Measurements from ENCODE around the gene ADAM33.

The ADAM33 gene

DNA sequence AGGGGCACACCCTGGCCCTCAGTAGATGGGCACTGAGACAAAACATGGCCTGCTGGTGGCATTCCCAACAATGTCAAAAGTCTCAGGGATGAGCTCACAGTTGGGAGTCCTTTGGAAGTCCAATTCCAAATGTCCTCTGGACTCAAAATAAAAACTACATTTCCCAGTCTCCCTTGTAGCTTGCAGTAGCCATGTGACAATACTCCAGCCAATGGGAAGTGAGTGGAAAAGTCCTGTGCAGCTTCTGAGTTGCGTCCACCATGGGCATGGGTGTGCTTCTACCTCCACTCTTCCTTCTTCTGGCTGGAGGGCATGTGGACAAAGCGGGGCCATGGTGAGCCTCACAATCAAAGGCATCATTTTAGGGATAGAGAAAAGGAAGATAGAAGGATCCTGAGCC lies 5.8 kb upstream of the ADAM33 start:
- H3K9me2 ChIP-seq (replicated peaks; ENCODE audit: insufficient read depth, low read length), result no peaks in the 10 kb centered on the region
- no peaks in the 10 kb centered on the region for H3K36me3 ChIP-seq (replicated peaks; ENCODE audit: insufficient read depth, low read length)
- H3K9ac ChIP-seq (ENCODE audit: low read length), result no peak overlapping the region
- TF ChIP-seq, protein P1, sequence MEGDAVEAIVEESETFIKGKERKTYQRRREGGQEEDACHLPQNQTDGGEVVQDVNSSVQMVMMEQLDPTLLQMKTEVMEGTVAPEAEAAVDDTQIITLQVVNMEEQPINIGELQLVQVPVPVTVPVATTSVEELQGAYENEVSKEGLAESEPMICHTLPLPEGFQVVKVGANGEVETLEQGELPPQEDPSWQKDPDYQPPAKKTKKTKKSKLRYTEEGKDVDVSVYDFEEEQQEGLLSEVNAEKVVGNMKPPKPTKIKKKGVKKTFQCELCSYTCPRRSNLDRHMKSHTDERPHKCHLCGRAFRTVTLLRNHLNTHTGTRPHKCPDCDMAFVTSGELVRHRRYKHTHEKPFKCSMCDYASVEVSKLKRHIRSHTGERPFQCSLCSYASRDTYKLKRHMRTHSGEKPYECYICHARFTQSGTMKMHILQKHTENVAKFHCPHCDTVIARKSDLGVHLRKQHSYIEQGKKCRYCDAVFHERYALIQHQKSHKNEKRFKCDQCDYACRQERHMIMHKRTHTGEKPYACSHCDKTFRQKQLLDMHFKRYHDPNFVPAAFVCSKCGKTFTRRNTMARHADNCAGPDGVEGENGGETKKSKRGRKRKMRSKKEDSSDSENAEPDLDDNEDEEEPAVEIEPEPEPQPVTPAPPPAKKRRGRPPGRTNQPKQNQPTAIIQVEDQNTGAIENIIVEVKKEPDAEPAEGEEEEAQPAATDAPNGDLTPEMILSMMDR (IDR thresholded peaks at IDR 0.05; ENCODE audit: low read length), result no peak
- TF ChIP-seq EZH2 (optimal IDR thresholded peaks at IDR 0.05; ENCODE audit: low read depth, low read length) (no peak), EZH2phosphoT487 (IDR thresholded peaks at IDR 0.05; ENCODE audit: low read length) (no peak)
- peaks cover 18% of the 10 kb centered on the region for H3K27me3 ChIP-seq (replicated peaks; ENCODE audit: insufficient read depth, low read length)
- no peak overlapping the region for H3K4me3 ChIP-seq (ENCODE audit: low read length)
- no peak overlapping the region for H3K27ac ChIP-seq (ENCODE audit: low read length)
- H3K4me2 ChIP-seq (ENCODE audit: low read depth, low read length), result no peak overlapping the region
- no peaks in the 10 kb centered on the region for H3K4me1 ChIP-seq (ENCODE audit: low read length)
- DNase-seq, result no peak
- no peaks in the 10 kb centered on the region for H3K9me3 ChIP-seq (replicated peaks; ENCODE audit: insufficient read depth, low read length)
- no peaks in the 10 kb centered on the region for H4K20me1 ChIP-seq (ENCODE audit: insufficient read depth, low read length)
- H3K79me2 ChIP-seq (ENCODE audit: low read length), result no peaks in the 10 kb centered on the region
- H2AFZ ChIP-seq (ENCODE audit: low read length), result no peak overlapping the region
- H3F3A ChIP-seq (ENCODE audit: insufficient read depth, low read length), result no peaks in the 10 kb centered on the region

DNA sequence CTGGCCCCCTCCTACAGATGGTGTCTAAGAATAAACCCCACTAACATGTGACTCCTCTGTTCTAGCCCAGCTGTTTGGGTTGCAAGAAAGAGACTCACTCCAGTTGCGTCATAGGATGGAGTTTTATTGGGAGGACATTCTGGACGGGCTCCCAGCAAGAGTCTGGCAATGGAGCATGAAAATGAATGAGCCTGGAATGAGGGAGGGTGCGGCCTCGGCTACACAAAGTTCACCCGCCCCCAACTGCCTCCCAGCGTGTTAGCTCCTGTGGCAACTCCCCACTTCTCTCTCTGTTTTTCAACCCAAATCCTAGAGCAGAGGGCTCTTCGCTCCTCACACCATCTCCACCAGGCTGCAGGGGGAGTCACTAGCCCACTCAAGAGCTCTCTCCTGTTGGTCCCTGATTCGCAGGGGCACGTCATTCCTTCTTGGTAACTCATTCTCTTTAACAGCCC lies 5.1 kb upstream of the ADAM33 start:
- Histone ChIP-seq H3K9me3 (replicated peaks; ENCODE audit: insufficient read depth, low read length) (no peaks in the 10 kb centered on the region), H3K9me2 (replicated peaks; ENCODE audit: insufficient read depth, low read length) (no peaks in the 10 kb centered on the region), H4K20me1 (ENCODE audit: insufficient read depth, low read length) (no peaks in the 10 kb centered on the region), H3K79me2 (ENCODE audit: low read length) (no peaks in the 10 kb centered on the region), H3K9ac (ENCODE audit: low read length) (no peak overlapping the region), H3K27me3 (replicated peaks; ENCODE audit: insufficient read depth, low read length) (peaks cover 25% of the 10 kb centered on the region), H3K27ac (ENCODE audit: low read length) (no peak overlapping the region), H3K4me3 (ENCODE audit: low read length) (no peak overlapping the region), H3K36me3 (replicated peaks; ENCODE audit: insufficient read depth, low read length) (no peaks in the 10 kb centered on the region), H3K4me1 (ENCODE audit: low read length) (no peaks in the 10 kb centered on the region), H3K4me2 (ENCODE audit: low read depth, low read length) (no peak overlapping the region), H3F3A (ENCODE audit: insufficient read depth, low read length) (no peaks in the 10 kb centered on the region), H2AFZ (ENCODE audit: low read length) (no peak overlapping the region)
- TF ChIP-seq, protein P1 (IDR thresholded peaks at IDR 0.05; ENCODE audit: low read length), result no peak
- TF ChIP-seq EZH2 (optimal IDR thresholded peaks at IDR 0.05; ENCODE audit: low read depth, low read length), result no peak
- no peak for TF ChIP-seq EZH2phosphoT487 (IDR thresholded peaks at IDR 0.05; ENCODE audit: low read length)
- no peak for DNase-seq

DNA sequence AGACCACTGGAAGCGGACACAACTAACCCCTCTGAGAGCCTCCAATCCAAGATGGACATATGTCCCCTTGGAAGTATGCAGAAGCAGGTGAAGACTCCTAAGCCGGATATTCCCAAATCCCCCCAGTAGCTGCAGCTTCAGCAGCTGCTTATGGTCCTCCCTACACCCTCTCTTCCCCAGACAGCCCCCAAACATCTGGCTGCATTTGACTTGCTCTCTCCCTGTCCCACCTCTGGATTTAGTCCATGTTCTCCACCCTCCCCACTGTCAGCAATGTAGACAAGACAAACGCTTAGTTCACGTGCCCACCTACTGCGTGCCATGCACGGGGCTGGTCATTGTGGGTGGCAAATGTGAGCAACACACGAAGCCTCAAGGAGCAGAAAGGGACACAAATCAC lies 4.6 kb upstream of the ADAM33 start:
- Histone ChIP-seq H3K4me1 (ENCODE audit: low read length) (no peaks in the 10 kb centered on the region), H3K27me3 (replicated peaks; ENCODE audit: insufficient read depth, low read length) (peaks cover 29% of the 10 kb centered on the region), H3K79me2 (ENCODE audit: low read length) (no peaks in the 10 kb centered on the region), H3K9ac (ENCODE audit: low read length) (no peak overlapping the region), H3K9me3 (replicated peaks; ENCODE audit: insufficient read depth, low read length) (no peaks in the 10 kb centered on the region), H3K27ac (ENCODE audit: low read length) (no peak overlapping the region), H4K20me1 (ENCODE audit: insufficient read depth, low read length) (no peaks in the 10 kb centered on the region), H3K36me3 (replicated peaks; ENCODE audit: insufficient read depth, low read length) (no peaks in the 10 kb centered on the region), H3K9me2 (replicated peaks; ENCODE audit: insufficient read depth, low read length) (no peaks in the 10 kb centered on the region), H3K4me2 (ENCODE audit: low read depth, low read length) (no peak overlapping the region), H3F3A (ENCODE audit: insufficient read depth, low read length) (no peaks in the 10 kb centered on the region), H3K4me3 (ENCODE audit: low read length) (no peak overlapping the region), H2AFZ (ENCODE audit: low read length) (no peak overlapping the region)
- DNase-seq, result no peak
- no peak for TF ChIP-seq EZH2 (optimal IDR thresholded peaks at IDR 0.05; ENCODE audit: low read depth, low read length)

DNA sequence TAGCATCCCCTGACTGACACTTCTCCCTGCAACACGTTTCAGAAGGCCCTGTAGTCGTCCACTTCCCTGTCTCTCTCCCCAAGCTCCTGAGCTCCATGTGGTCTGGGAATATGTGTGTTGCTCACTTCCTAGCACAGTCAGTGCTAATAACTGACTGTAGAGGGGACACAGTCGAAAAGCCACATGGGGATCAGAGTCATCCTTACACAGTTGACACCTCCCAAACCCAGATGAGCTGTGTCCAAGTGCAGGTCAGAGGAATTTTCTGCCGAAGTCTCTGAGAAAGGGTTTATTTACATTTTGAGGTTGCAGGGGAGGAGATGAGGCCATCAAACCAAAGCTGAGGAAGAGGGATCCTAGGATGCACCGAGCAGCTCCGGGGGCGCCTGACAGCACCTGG lies 3.5 kb upstream of the ADAM33 start:
- no peaks in the 10 kb centered on the region for H3K9me2 ChIP-seq (replicated peaks; ENCODE audit: insufficient read depth, low read length)
- H3K79me2 ChIP-seq (ENCODE audit: low read length), result no peaks in the 10 kb centered on the region
- H2AFZ ChIP-seq (ENCODE audit: low read length), result no peak overlapping the region
- no peaks in the 10 kb centered on the region for H3K36me3 ChIP-seq (replicated peaks; ENCODE audit: insufficient read depth, low read length)
- no peak overlapping the region for H3K27ac ChIP-seq (ENCODE audit: low read length)
- no peaks in the 10 kb centered on the region for H4K20me1 ChIP-seq (ENCODE audit: insufficient read depth, low read length)
- no peak overlapping the region for H3K9ac ChIP-seq (ENCODE audit: low read length)
- no peaks in the 10 kb centered on the region for H3F3A ChIP-seq (ENCODE audit: insufficient read depth, low read length)
- TF ChIP-seq EZH2 (optimal IDR thresholded peaks at IDR 0.05; ENCODE audit: low read depth, low read length), result no peak
- no peak for TF ChIP-seq EZH2phosphoT487 (IDR thresholded peaks at IDR 0.05; ENCODE audit: low read length)
- TF ChIP-seq, protein P1 (IDR thresholded peaks at IDR 0.05; ENCODE audit: low read length), result no peak
- no peak overlapping the region for H3K4me3 ChIP-seq (ENCODE audit: low read length)
- peaks cover 39% of the 10 kb centered on the region for H3K27me3 ChIP-seq (replicated peaks; ENCODE audit: insufficient read depth, low read length)
- H3K4me2 ChIP-seq (ENCODE audit: low read depth, low read length), result no peak overlapping the region
- H3K9me3 ChIP-seq (replicated peaks; ENCODE audit: insufficient read depth, low read length), result no peaks in the 10 kb centered on the region
- DNase-seq, result no peak
- H3K4me1 ChIP-seq (ENCODE audit: low read length), result no peaks in the 10 kb centered on the region
